Body of pancreas (tissue), 4 donors: ENCODE measurements around the gene MACROH2A1.

Experiments used
- POLR2A ChIP-seq, 3 donors: fragments of 450-650 bp; IDR thresholded peaks; one replicate each; pipeline ENCODE4 v1.6.1; 2016; ENCODE audit warnings: antibody characterized with exemption in 3 of 3, mild to moderate bottlenecking in 2 of 3
- TF ChIP-seq, protein P1 (sequence below), 7 experiments: fragments of 450-650 bp in 4 of 7; fragments of 200-600 bp in 3 of 7; sonication (generic) in 3 of 7; IDR thresholded peaks; one replicate each; pipeline ENCODE4 v1.5.1; 2016 to 2019; ENCODE audit warnings: antibody characterized with exemption in 7 of 7

DNA sequence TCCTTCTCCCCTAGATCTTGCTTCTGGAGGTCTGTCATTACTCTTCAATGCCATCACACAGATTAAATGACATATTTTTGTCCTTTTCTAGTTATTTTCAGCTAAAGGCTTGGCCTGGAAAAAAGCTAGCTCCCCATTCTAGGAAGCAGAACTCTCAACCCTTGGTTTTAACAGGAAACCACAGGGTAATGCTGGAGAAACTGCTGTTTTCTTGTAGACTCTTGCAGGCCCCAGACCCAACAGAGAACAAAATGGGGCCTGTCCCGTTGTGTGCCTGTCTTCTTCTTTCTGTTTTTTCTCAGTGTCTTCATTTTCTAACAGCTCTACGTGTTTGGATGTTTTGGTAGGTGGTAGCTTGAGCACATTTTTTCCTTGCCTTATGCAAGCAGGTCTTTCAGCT, 26.6 kb upstream of the MACROH2A1 start:
- no peak for TF ChIP-seq POLR2A (IDR thresholded peaks at IDR 0.05)
- TF ChIP-seq, protein P1, sequence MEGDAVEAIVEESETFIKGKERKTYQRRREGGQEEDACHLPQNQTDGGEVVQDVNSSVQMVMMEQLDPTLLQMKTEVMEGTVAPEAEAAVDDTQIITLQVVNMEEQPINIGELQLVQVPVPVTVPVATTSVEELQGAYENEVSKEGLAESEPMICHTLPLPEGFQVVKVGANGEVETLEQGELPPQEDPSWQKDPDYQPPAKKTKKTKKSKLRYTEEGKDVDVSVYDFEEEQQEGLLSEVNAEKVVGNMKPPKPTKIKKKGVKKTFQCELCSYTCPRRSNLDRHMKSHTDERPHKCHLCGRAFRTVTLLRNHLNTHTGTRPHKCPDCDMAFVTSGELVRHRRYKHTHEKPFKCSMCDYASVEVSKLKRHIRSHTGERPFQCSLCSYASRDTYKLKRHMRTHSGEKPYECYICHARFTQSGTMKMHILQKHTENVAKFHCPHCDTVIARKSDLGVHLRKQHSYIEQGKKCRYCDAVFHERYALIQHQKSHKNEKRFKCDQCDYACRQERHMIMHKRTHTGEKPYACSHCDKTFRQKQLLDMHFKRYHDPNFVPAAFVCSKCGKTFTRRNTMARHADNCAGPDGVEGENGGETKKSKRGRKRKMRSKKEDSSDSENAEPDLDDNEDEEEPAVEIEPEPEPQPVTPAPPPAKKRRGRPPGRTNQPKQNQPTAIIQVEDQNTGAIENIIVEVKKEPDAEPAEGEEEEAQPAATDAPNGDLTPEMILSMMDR (IDR thresholded peaks at IDR 0.05), result no peak
